ENCODE data around the gene SETDB1. TPM values are rescaled to one million over a fixed set of nuclear protein-coding genes. Genes with fewer than 3 reads are reported as not detected.

Gene SETDB1
- total RNA-seq, 4 donors from 2014 or later, result 21.8 to 63.2 (median 54.4) TPM

- TF ChIP-seq CTCF (IDR thresholded peaks at IDR 0.05) (no peak), POLR2A (IDR thresholded peaks at IDR 0.05) (no peak)
- Histone ChIP-seq H3K4me3 (peak overlapping the region; percentile 74 to 84), H3K4me1 (no peaks in the 10 kb centered on the region), H3K36me3 (no peaks in the 10 kb centered on the region), H3K27me3 (no peaks in the 10 kb centered on the region), H3K9me3 (no peaks in the 10 kb centered on the region), H3K27ac (peak overlapping the region; percentile 90 to 93)
- intact Hi-C loops (cut with DNase I; ENCODE audit: low total_unique reads), result no loop called here
- no peak for DNase-seq
Observed at GRCh38 chr1:151007853-151008243, 81.7 kb downstream of the SETDB1 start.

DNA sequence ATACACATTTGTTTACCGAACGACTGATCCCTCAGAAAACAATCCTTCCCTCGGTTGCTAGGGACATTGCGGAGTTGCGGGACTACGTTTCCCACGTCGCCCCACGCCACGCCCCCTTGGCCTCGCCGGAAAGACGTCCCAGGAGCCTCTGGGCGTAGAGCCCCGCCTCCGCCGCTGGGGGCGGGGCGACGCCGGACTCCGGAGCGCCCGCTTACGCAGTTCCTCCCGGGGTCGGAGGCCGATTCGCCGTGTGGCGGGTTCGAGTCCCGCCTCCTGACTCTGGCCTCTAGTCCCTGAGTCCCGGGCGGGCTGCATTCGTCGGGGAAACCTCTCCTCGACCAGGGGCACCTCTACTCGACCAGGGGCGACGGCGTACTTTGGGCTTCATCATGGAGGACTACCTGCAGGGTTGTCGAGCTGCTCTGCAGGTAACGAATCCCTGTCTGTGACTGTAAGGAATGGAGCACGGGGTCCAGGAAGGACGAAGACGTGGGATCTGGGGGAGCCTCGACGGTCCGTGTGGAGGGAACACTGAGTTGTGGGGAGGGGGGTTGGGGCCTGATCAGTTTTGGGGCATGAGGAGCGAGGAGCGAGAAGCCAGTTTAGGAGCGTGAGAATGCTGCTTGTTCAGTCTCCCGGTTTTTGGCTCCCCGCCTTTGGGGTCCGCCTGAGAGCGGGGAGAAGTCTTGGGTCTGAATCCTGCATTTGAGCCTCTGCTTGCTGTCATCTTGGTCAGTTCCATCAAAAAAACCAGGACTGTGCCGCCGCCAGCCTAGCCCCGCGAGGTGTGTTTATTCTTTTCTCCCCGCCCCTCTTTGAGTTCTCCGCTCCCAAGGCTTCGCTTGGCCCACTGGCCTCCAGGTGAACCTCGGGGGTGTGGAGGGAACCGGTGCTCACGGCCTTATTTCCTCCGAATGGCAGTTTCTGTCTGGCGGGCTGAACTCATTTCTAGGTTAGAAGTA is 82.4 kb downstream of the SETDB1 start, which contains the start of gene PRUNE1:
PRUNE1 (plus strand) TSS at position 206 of the 962 bp plus-strand sequence; CDS start at position 390, 184 bp downstream.
- TF ChIP-seq POLR2A (IDR thresholded peaks at IDR 0.05) (peak; percentile 69 to 71), CTCF (IDR thresholded peaks at IDR 0.05) (peak in 2 of 4 experiments; percentile 14 to 27)
- no peaks in the 10 kb centered on the region for H3K27me3 ChIP-seq
- intact Hi-C loops (cut with DNase I; ENCODE audit: low total_unique reads), result no loop called here
- no peaks in the 10 kb centered on the region for H3K9me3 ChIP-seq
- H3K36me3 ChIP-seq, result no peaks in the 10 kb centered on the region
- H3K27ac ChIP-seq, result peak within 1 kb of the TSS; percentile 90 to 93
- peak; percentile 96 to 97 for DNase-seq
- peak within 1 kb of the TSS; percentile 74 to 84 for H3K4me3 ChIP-seq
- no peaks in the 10 kb centered on the region for H3K4me1 ChIP-seq

- no peaks in the 10 kb centered on the region for H3K9me3 ChIP-seq
- no peaks in the 10 kb centered on the region for H3K36me3 ChIP-seq
- peak overlapping the region; percentile 90 to 93 for H3K27ac ChIP-seq
- DNase-seq, result no peak
- TF ChIP-seq CTCF (IDR thresholded peaks at IDR 0.05), result no peak
- no peak for TF ChIP-seq POLR2A (IDR thresholded peaks at IDR 0.05)
- H3K27me3 ChIP-seq, result no peaks in the 10 kb centered on the region
- peak overlapping the region; percentile 74 to 84 for H3K4me3 ChIP-seq
- H3K4me1 ChIP-seq, result no peaks in the 10 kb centered on the region
- intact Hi-C loops (cut with DNase I; ENCODE audit: low total_unique reads), result no loop called here
Observed at GRCh38 chr1:151009206-151009587, 83.0 kb downstream of the SETDB1 start.

DNA sequence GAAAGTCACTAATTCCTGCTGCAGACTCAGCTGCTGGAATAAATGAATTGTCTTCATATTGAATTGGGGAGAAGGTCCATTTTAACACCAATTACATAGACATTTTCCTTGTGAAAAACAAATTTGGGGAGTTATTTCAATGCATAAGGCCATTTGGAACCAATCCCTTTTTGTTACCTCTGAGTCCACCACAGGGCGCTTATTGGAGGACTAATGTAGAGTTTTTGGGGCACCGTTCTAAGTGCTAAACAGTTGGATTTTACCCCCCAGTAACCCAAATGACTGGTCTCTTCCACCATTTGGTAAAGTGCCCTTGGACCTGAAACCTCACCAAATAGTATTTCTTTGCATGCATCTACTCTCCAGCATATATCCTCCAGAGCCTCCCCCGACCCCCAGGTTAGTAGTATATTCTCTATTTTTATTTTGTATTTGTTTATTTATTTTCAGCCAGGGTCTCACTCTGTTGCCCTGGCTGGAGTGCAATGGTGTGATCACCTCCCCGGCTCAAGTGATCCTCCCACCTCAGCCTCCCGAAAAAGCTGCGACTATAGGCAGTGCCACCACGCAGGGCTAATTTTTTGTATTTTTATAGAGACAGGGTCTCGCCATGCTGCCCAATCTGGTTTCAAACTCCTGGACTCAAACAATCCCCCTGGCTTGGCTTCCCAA is 83.6 kb downstream of the SETDB1 start:
- no peak for TF ChIP-seq CTCF (IDR thresholded peaks at IDR 0.05)
- no peak for TF ChIP-seq POLR2A (IDR thresholded peaks at IDR 0.05)
- Histone ChIP-seq H3K4me3 (peak overlapping the region in 1 of 2 donors; percentile 74), H3K4me1 (no peaks in the 10 kb centered on the region), H3K9me3 (no peaks in the 10 kb centered on the region), H3K27ac (peak overlapping the region in 1 of 2 donors; percentile 93), H3K27me3 (no peaks in the 10 kb centered on the region), H3K36me3 (no peaks in the 10 kb centered on the region)
- DNase-seq, result no peak
- intact Hi-C loops (cut with DNase I; ENCODE audit: low total_unique reads), result no loop called here

DNA sequence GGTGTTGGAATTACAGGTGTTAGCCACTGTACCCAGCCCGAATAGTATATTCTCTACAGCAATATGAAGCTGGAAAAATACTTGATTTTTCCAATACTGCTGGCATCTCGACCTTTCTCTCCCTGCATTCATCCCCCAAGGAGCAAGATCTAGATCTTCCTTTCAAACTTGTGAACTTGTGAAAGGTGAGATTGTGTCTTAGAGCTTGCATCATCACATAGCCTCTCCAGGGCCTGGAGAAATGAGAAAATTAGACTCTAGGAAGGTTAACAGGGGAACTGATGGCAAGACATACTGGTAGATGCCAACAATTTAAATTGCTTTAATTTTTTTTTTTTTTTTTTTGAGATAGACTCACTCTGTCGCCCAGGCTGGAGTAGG is 84.2 kb downstream of the SETDB1 start:
- intact Hi-C loops (cut with DNase I; ENCODE audit: low total_unique reads), result no loop called here

More for the DNA sequence above, 84.2 kb downstream of the SETDB1 start:
- H3K27me3 ChIP-seq, result no peaks in the 10 kb centered on the region
- H3K4me3 ChIP-seq, result no peak overlapping the region
- H3K36me3 ChIP-seq, result no peaks in the 10 kb centered on the region
- DNase-seq, result no peak
- no peak for TF ChIP-seq POLR2A (IDR thresholded peaks at IDR 0.05)
- TF ChIP-seq CTCF (IDR thresholded peaks at IDR 0.05), result no peak
- H3K4me1 ChIP-seq, result no peaks in the 10 kb centered on the region
- H3K9me3 ChIP-seq, result no peaks in the 10 kb centered on the region
- no peak overlapping the region for H3K27ac ChIP-seq
